ENCODE measurements around the gene THSD7B. TPM values are rescaled to one million over a fixed set of nuclear protein-coding genes. Genes with fewer than 3 reads are reported as not detected.

The THSD7B gene, protein sequence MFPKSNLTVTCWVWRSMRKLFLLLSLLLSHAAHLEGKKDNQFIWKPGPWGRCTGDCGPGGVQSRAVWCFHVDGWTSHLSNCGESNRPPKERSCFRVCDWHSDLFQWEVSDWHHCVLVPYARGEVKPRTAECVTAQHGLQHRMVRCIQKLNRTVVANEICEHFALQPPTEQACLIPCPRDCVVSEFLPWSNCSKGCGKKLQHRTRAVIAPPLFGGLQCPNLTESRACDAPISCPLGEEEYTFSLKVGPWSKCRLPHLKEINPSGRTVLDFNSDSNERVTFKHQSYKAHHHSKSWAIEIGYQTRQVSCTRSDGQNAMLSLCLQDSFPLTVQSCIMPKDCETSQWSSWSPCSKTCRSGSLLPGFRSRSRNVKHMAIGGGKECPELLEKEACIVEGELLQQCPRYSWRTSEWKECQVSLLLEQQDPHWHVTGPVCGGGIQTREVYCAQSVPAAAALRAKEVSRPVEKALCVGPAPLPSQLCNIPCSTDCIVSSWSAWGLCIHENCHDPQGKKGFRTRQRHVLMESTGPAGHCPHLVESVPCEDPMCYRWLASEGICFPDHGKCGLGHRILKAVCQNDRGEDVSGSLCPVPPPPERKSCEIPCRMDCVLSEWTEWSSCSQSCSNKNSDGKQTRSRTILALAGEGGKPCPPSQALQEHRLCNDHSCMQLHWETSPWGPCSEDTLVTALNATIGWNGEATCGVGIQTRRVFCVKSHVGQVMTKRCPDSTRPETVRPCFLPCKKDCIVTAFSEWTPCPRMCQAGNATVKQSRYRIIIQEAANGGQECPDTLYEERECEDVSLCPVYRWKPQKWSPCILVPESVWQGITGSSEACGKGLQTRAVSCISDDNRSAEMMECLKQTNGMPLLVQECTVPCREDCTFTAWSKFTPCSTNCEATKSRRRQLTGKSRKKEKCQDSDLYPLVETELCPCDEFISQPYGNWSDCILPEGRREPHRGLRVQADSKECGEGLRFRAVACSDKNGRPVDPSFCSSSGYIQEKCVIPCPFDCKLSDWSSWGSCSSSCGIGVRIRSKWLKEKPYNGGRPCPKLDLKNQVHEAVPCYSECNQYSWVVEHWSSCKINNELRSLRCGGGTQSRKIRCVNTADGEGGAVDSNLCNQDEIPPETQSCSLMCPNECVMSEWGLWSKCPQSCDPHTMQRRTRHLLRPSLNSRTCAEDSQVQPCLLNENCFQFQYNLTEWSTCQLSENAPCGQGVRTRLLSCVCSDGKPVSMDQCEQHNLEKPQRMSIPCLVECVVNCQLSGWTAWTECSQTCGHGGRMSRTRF (N-terminal part only)
- total RNA-seq, result not detected in 2 replicates

DNA sequence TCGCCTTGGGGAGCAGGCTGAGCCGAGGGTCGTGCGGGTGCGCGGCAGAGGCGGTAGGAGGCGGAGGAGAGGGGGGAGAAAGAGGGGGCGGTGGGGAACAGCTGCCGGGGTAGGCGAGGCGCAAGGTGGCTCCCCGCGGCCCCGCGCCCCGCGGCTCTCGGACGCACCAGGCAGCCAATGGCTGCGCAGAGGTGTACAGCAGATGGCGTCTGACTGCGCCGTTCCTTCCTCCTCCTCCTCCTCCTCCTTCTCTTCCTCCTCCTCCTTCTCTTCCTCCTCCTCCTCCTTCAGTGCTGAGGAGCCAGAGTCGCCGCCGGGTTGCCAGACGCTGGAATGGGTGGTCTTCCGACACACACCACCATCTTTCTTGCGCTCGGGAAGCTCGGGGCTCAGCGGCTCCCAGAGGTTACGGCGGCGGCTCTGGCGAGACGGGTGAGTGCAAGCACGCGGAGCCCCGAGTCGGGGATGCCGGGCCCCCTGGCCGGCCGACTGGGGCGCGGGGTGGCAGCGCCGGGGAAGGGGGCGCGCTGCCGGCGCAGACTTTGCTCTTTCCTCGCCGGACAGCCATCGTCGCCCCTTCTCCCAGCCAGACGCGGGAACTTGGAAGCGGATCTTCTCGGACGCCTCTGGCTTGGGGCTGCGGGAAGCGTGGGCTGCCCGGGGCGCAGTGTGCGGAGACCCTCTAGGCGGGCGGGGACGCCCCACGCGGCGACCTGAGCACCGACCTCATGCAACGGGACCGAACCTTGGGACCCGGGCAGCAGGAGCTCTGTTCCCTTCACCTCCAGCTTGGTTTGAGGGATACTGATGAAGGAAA, at the start of gene THSD7B:
Gene THSD7B (plus strand): TSS at position 290 of the 817 bp plus-strand sequence. CDS start 116,634 bp downstream, outside the sequence.

